Esophagus (tissue), 2 donors: ENCODE measurements around the gene RASAL1. TPM values are rescaled to one million over a fixed set of nuclear protein-coding genes. Genes with fewer than 3 reads are reported as not detected.

ENCODE experiments used
- H3K27ac ChIP-seq, 2 donors: one replicate each; pipeline ENCODE4 v1.5.1; 2013; ENCODE audit warnings: low read depth in 2 of 2, mild to moderate bottlenecking in 2 of 2, inconsistent platforms in 1 of 2, low read length in 1 of 2, moderate library complexity in 1 of 2
- H3K27me3 ChIP-seq, 2 donors: one replicate each; pipeline ENCODE4 v1.6.1; 2013; ENCODE audit warnings: low read length in 2 of 2, control low read depth in 1 of 2, mild to moderate bottlenecking in 1 of 2; ENCODE audit not compliant: insufficient read depth in 2 of 2, control insufficient read depth in 1 of 2
- H3K36me3 ChIP-seq, 2 donors: one replicate each; pipeline ENCODE4 v1.6.1; 2013; ENCODE audit warnings: low read length in 1 of 2; ENCODE audit not compliant: control insufficient read depth in 2 of 2, insufficient read depth in 2 of 2
- H3K4me1 ChIP-seq, 2 donors: one replicate each; pipeline ENCODE4 v1.6.1; 2013; ENCODE audit warnings: low read length in 1 of 2; ENCODE audit not compliant: control insufficient read depth in 2 of 2, insufficient read depth in 2 of 2
- H3K4me3 ChIP-seq, 2 donors: one replicate each; pipeline ENCODE4 v1.5.1; 2013; ENCODE audit warnings: low read length in 2 of 2, mild to moderate bottlenecking in 2 of 2, low read depth in 1 of 2, moderate library complexity in 1 of 2
- H3K9me3 ChIP-seq, 2 donors: one replicate each; pipeline ENCODE4 v1.6.1; 2013; ENCODE audit warnings: mild to moderate bottlenecking in 2 of 2, low read depth in 1 of 2, low read length in 1 of 2, moderate library complexity in 1 of 2; ENCODE audit not compliant: control insufficient read depth in 2 of 2, insufficient read depth in 1 of 2
- WGBS, 2 donors: extraction: QIAGEN DNeasy Blood & Tissue Kit; methylation state at CpG; one replicate each; pipeline ENCODE4 v1.1.7; 2013; 5-methylcytosine and 5-hydroxymethylcytosine counted together
- polyA plus RNA-seq, 2 donors: library from polyadenylated mRNA; stranded (reverse); fragments of 200-250 nt; gene quantifications; one replicate each; pipeline ENCODE4 v1.2.3, GENCODE V29; 2013
- donor health status: healthy with polysubstance abuse.
- donor health status: Bipolar disorder and iron deficiency.

Gene RASAL1
- polyA plus RNA-seq, 2 donors: 43.4 to 52.7 TPM

GRCh38 chr12:113086249-113087164 is 49.1 kb downstream of the RASAL1 start:
- Histone ChIP-seq H3K27ac (no peak overlapping the region), H3K36me3 (no peaks in the 10 kb centered on the region), H3K9me3 (no peaks in the 10 kb centered on the region), H3K27me3 (no peaks in the 10 kb centered on the region), H3K4me1 (no peaks in the 10 kb centered on the region), H3K4me3 (no peak overlapping the region)
- WGBS, 2 donors: 37 to 45% methylated on average over 17 of the region's 17 CpGs

- Histone ChIP-seq H3K27me3 (peaks cover 0 to 4% of the 10 kb centered on the region in 2 donors), H3K36me3 (no peaks in the 10 kb centered on the region), H3K27ac (no peak overlapping the region), H3K4me1 (no peaks in the 10 kb centered on the region), H3K9me3 (no peaks in the 10 kb centered on the region), H3K4me3 (no peak overlapping the region)
- 73 to 74% methylated on average over 11 of the region's 11 CpGs for WGBS, 2 donors
These were observed 51.6 kb downstream of the RASAL1 start for GRCh38 chr12:113083863-113084435.

- Histone ChIP-seq H3K36me3 (no peaks in the 10 kb centered on the region), H3K4me1 (no peaks in the 10 kb centered on the region), H3K27ac (no peak overlapping the region), H3K9me3 (no peaks in the 10 kb centered on the region), H3K4me3 (no peak overlapping the region), H3K27me3 (peaks cover 0 to 4% of the 10 kb centered on the region in 2 donors)
- 86% methylated on average over 9 of the region's 9 CpGs for WGBS, 2 donors
These were observed 52.9 kb downstream of the RASAL1 start for GRCh38 chr12:113082486-113083148.

- H3K4me3 ChIP-seq: no peak overlapping the region
- H3K27me3 ChIP-seq: peaks cover 0 to 4% of the 10 kb centered on the region in 2 donors
- H3K27ac ChIP-seq: no peak overlapping the region
- no peaks in the 10 kb centered on the region for H3K36me3 ChIP-seq
- no peaks in the 10 kb centered on the region for H3K9me3 ChIP-seq
- no peaks in the 10 kb centered on the region for H3K4me1 ChIP-seq
- WGBS, 2 donors: 65 to 83% methylated on average over 4 of the region's 4 CpGs
These were observed 53.7 kb downstream of the RASAL1 start for GRCh38 chr12:113081873-113082272.

- WGBS, 2 donors: 31 to 47% methylated on average over 40 to 48 of the region's 48 CpGs
- Histone ChIP-seq H3K4me3 (no peak overlapping the region), H3K36me3 (no peaks in the 10 kb centered on the region), H3K27me3 (peaks cover 0 to 4% of the 10 kb centered on the region in 2 donors), H3K4me1 (no peaks in the 10 kb centered on the region), H3K27ac (no peak overlapping the region), H3K9me3 (no peaks in the 10 kb centered on the region)
These were observed 57.7 kb downstream of the RASAL1 start for GRCh38 chr12:113077859-113078255.

GRCh38 chr12:113077057-113077858 is 58.3 kb downstream of the RASAL1 start:
- 39 to 48% methylated on average over 66 to 70 of the region's 70 CpGs for WGBS, 2 donors
- Histone ChIP-seq H3K4me1 (no peaks in the 10 kb centered on the region), H3K36me3 (no peaks in the 10 kb centered on the region), H3K27me3 (peaks cover 0 to 4% of the 10 kb centered on the region in 2 donors), H3K27ac (no peak overlapping the region), H3K9me3 (no peaks in the 10 kb centered on the region), H3K4me3 (no peak overlapping the region)

- Histone ChIP-seq H3K27ac (no peak overlapping the region), H3K4me1 (no peaks in the 10 kb centered on the region), H3K27me3 (peaks cover 0 to 3% of the 10 kb centered on the region in 2 donors), H3K9me3 (no peaks in the 10 kb centered on the region), H3K36me3 (no peaks in the 10 kb centered on the region), H3K4me3 (no peak overlapping the region)
- WGBS, 2 donors: 51 to 57% methylated on average over 6 of the region's 6 CpGs
These were observed 60.4 kb downstream of the RASAL1 start for GRCh38 chr12:113075137-113075683.

GRCh38 chr12:113073586-113073985 is 62.0 kb downstream of the RASAL1 start:
- Histone ChIP-seq H3K27me3 (no peaks in the 10 kb centered on the region), H3K4me3 (no peak overlapping the region), H3K27ac (no peak overlapping the region), H3K4me1 (no peaks in the 10 kb centered on the region), H3K36me3 (no peaks in the 10 kb centered on the region), H3K9me3 (no peaks in the 10 kb centered on the region)
- 68 to 73% methylated on average over 3 of the region's 3 CpGs for WGBS, 2 donors

- Histone ChIP-seq H3K36me3 (no peaks in the 10 kb centered on the region), H3K9me3 (no peaks in the 10 kb centered on the region), H3K27ac (no peak overlapping the region), H3K4me1 (no peaks in the 10 kb centered on the region), H3K27me3 (no peaks in the 10 kb centered on the region), H3K4me3 (no peak overlapping the region)
- 66 to 72% methylated on average over 3 of the region's 3 CpGs for whole genome bisulfite sequencing, 2 donors
These were observed 63.4 kb downstream of the RASAL1 start for GRCh38 chr12:113072136-113072535.
